Panc1 (cell line): ENCODE measurements around the gene CCDC146.

Source experiments
- CTCF ChIP-seq: fragments of 450-650 bp; IDR thresholded peaks from 2 replicates; pipeline ENCODE4 v1.5.1; 2017; ENCODE audit warnings: mild to moderate bottlenecking
- REST ChIP-seq, 2 experiments: IDR thresholded peaks; 2 replicates each; pipeline ENCODE4 v1.6.1; 2011 to 2012; ENCODE audit warnings: low read depth in 2 of 2, control low read depth in 1 of 2, low read length in 1 of 2, mild to moderate bottlenecking in 1 of 2, moderate library complexity in 1 of 2; ENCODE audit not compliant: insufficient read depth in 1 of 2
- TCF7L2 ChIP-seq: IDR thresholded peaks from 2 replicates; pipeline ENCODE4 v1.6.1; 2011; ENCODE audit warnings: mild to moderate bottlenecking, low read depth, low read length, inconsistent platforms

DNA sequence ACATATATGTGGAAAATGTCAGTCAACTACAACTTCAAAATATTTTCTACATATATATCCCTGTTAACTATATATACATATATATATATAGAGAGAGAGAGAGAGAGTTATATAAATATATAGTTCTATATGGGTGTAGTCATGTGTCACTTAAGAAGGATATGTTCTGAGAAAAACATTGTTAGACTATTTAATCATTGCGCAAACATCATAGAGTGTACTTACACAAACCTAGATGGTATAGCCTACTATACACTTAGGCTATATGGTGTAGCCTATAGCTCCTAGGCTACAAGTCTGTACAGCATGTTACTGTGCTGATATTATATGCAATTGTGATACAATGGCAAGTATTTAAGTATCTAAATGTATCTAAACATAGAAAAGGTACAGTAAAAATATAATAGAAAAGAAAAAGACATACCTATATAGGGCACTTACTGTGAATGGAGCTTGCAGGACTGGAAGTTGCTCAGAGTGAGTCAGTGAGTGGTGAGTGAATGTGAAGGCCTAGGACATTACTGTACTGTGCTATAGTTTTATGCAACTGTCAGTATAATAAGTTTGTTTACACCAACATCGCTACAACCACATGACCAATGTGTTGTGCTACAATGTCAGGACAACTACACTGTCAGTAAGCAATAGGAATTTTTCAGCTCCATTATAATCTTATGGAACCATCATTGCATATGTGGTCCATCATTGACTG is 95.2 kb downstream of the CCDC146 start:
- TF ChIP-seq TCF7L2 (no peak), CTCF (no peak), REST (IDR thresholded peaks at IDR 0.05; ENCODE audit: insufficient read depth in 1 of 2, low read depth in 2 of 2, low read length in 1 of 2) (no peak)
